GM12891 (cell line): ENCODE measurements around the gene RYR2.

Experiments used
- PAX5 ChIP-seq: IDR thresholded peaks from 2 replicates; pipeline ENCODE4 v1.6.1; 2011; ENCODE audit warnings: low read length, moderate library complexity, mild to moderate bottlenecking; ENCODE audit not compliant: insufficient read depth, severe bottlenecking
- POLR2A ChIP-seq: IDR thresholded peaks from 2 replicates; pipeline ENCODE4 v1.6.1; 2011; ENCODE audit warnings: low read depth, low read length, control low read depth
- POLR2AphosphoS5 ChIP-seq: IDR thresholded peaks from 2 replicates; pipeline ENCODE4 v1.6.1; 2011; ENCODE audit warnings: low read depth, low read length, control low read depth
- POU2F2 ChIP-seq: IDR thresholded peaks from 2 replicates; pipeline ENCODE4 v1.6.1; 2011; ENCODE audit warnings: low read depth, mild to moderate bottlenecking, control low read depth, low read length, moderate library complexity
- SPI1 ChIP-seq: IDR thresholded peaks from 2 replicates; pipeline ENCODE4 v1.6.1; 2011; ENCODE audit warnings: low read depth, low read length, control low read depth
- TAF1 ChIP-seq: IDR thresholded peaks from 2 replicates; pipeline ENCODE4 v1.6.1; 2011; ENCODE audit warnings: low read depth, low read length, control low read depth

DNA sequence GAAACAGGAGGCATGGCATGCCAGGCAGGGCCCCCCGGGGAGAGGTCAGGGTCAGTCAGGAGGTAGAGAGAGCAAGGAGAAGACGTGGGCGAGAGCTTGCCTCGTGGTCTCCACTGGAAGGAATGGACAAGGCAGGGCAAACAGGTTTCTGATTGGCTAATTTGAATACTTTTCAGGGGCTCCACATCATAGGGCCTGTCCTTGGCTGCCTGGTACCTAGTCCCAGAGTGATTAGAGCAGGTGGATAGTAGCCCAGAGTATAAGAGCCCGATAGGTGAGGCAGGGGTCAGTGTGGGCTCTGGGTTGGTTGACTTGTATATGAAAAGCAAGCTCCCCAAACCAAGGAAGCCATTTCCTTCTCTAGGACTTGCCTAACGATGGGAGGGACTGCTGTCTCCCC is 670.1 kb downstream of the RYR2 start:
- TF ChIP-seq POLR2A (no peak), SPI1 (no peak), POLR2AphosphoS5 (no peak), TAF1 (no peak), POU2F2 (no peak), PAX5 (no peak)
